HG03378 (cell line): ENCODE results near the gene RGS3.
"Not testable (repeated sequence)": the region's sequence is repeated elsewhere in the genome, so short reads cannot be mapped to it uniquely, and the experiment has no call there.

Experiments
- ATAC-seq: cut with Tn5 transposase; IDR thresholded peaks from one replicate; pipeline ENCODE4 v1.9.1; 2021; ENCODE audit warnings: mild to moderate bottlenecking, moderate library complexity; ENCODE audit not compliant: unreplicated experiment

The RGS3 gene

GRCh38 chr9:113463418-113464285 is at the start of gene RGS3:
RGS3 (plus strand) TSS chr9:113463727; CDS start chr9:113463803, 76 bp downstream.
- no peak for ATAC-seq

GRCh38 chr9:113416149-113416721 is 47.3 kb upstream of the RGS3 start:
- ATAC-seq: peak; percentile 92

DNA sequence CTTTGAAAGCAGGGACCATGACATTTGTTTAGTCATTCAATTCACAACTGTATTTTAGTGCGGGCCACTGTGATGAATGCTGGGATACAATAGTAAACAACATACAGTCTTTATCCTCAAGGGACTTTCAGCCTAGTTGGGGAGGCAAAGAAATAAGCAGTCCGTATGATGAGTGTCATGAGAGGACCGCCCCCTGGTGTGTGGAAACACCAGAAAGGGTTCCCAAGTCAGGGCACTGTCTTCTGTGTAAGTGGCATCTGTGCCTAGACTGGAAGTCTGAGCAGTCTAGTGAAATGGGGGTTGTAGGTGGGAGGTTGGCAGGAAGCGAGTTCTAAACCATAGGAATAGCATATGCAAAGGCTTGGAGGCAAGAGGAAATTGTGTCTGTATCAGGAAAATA is 46.2 kb upstream of the RGS3 start:
- ATAC-seq: no peak

DNA sequence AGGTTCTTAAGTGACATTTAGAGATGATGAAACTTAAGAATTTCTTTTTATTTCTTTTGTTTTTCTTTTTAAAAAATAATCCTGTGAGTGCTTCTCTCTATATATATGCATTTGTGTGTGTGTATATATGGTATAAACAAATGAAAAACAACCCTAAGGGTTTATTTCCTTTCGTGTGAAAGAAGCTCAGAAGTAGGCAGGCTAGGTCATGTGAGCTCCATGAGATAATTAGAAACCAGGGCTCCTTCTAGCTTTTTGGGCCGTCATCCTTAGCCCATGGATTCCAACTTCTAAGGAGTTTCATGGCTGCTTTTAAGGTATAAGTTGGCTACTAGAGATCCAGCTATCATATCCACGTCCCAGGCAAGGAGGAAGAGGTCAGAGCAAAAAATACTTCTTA is 41.8 kb upstream of the RGS3 start:
- ATAC-seq: no peak

DNA sequence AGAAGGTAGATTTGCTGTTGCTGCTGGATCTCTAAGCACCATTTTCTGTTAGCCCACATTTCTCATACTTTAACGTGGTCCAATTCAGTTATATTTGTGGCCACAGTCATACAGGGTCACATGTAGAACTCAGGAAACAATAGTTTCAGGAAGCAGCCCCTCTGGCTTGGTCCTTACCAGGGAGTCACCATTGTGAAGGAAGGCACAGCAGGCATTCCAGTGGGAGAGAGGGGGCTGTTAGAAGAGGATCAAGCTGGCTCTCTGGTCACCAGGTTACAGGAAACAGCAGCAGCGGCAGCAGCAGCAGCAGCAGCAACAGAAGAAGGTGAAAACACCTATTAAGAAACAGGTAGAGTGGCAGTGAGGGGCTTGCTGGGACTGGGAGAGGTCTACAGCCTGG is 38.5 kb upstream of the RGS3 start:
- no peak for ATAC-seq

- no peak for ATAC-seq
These were observed 36.8 kb upstream of the RGS3 start for GRCh38 chr9:113426701-113427100.

GRCh38 chr9:113427629-113428028 is 35.9 kb upstream of the RGS3 start:
- no peak for ATAC-seq

DNA sequence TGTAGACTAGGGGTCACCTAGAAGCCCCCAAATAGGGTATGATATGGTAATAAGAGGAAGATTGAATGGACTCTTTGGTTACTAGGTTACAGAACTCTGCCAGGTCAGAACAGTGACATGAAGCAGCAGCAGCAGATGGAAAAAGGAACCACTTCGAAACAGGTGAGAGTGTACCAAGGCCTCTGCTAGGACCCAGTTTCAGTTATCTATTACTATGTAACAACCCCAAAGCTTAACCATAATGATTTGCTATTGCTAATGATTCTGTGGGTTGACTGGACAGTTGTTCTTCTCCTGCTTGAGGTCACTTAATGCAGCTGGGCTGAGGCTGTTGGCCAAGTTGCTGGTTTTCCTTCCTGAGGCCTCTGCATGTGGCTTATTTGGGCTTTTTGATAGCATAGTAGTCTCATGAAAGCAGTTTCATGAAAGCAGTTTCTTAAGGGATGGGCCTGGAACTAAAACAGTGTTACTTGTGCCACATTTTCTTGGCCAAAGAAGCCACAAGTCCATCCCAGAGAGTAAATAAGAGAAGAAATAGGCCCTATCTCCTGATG is 35.4 kb upstream of the RGS3 start:
- ATAC-seq: no peak

- ATAC-seq: no peak
These were observed 32.3 kb upstream of the RGS3 start for GRCh38 chr9:113431191-113431590.

DNA sequence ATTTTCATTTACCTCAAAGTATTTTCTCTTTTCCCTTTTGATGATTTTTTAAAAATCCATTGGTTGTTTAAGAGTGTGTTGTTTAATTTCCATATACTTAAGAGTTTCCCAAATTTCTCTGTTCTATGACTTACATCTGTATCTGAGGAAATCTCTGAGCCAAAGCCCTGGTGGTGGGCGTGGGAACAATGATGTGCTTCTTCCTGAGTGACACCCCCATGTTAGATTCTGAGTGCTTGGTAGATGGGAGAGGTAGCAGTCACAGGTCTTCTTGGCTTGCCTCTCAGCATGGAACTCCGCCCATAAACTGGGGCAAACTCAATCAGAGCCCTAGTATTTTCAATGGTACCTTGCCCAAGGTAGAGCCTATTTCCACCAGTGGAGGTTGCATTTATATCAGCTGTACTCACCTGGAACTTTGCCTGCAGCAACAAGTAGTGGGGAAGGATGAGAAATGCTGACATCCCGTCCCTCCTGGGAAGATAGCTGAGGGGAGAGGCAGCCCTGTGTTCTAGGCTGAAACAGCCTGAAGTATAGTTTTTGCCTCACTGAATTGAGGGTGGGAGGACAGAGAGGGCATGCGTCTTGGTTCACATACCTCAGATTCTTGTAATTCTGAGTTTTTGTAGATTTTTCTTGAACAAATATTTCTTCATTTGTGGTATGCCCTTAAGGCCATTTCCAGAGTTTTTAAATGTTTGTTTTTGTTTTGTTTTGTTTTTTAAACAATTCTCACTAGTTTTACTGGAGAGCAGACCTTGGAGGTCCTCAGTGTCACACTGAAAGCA is 26.6 kb upstream of the RGS3 start:
- no peak for ATAC-seq

- ATAC-seq: not testable (repeated sequence)
These were observed 25.8 kb upstream of the RGS3 start for GRCh38 chr9:113437716-113438115.

- ATAC-seq: no peak
These were observed 18.8 kb upstream of the RGS3 start for GRCh38 chr9:113444736-113445135.

DNA sequence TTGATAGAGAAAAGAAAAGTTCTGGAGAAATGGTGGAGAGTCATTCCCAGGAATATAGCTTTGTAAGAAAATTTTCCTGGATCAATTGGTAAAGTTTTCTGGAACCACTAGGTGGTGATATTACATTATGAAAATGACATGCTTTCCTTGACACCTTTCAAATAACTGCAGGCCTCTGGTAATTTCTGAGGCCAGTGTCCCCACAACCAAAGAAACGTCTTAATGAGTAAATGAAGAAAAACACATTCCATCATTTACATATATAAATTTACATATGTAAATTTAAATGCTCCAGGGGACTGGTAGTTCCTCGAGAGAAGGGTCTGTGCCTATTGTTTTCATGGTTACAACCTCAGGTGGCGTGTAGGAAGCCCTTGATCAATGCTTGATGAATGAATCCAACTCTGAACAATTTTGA is 17.2 kb upstream of the RGS3 start:
- no peak for ATAC-seq

- ATAC-seq: no peak
These were observed 14.2 kb upstream of the RGS3 start for GRCh38 chr9:113449376-113449775.

- no peak for ATAC-seq
These were observed 11.4 kb upstream of the RGS3 start for GRCh38 chr9:113452113-113452605.

DNA sequence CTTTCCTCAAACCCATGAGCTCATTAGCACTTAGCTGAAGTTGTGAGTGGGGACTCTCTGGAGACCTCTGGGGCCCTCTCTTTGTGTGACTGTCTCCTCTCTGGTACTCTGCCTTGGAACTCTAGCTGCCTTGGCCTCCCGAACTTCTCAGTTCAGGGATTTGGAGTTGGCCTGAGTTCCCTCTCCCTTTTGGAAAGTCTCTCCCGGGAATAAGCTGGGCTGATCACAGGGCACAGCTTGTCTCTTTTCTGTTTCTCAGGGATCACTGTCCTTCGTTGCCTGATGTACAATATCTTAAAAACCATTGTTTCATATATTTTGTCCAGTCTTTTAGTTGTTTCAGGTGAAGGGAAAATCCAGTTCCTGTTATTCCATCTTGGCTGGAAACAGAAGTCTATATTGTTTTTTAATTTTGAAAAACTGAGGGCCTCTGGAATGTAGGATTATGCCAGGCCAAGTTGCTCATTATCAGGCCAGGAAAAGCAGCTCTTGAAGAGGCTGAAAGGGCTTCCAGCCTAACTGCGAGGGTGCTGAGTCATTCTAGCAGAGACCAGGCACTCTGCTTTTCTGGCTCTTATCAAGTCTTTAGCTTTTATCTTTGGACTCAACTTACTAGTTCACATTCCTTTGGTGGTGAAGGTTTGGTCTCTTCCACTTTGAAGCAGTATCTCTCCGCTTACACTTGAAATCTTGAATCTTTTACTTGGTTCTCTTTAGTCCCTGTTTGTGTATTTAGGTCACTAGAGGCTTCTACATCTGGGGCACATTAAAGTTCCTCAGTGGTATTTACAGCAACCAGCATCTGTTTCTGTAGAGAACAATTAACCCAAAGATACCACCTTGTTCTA is 8.4 kb upstream of the RGS3 start:
- ATAC-seq: no peak

- no peak for ATAC-seq
These were observed 7.3 kb upstream of the RGS3 start for GRCh38 chr9:113456235-113456634.

DNA sequence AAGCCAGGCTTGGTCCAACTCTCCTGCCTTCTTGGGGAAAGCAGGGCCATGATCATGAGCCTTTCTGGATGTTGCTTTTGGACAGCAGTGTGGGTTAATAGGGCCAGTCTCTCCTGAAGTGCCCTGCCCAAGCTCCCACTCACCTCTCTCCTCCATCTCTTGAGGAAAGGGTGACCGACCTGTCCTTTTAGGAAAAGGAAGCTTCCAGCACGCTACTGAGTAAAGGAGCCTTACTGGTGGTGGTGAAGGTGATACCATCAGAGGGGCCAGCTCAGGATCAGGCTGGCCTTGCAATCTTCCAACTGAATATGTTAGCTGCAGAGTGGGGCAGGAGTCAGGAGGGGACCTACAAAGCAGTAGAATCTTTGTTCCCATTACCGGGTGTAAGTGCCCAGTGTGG is 2.2 kb upstream of the RGS3 start:
- no peak for ATAC-seq

DNA sequence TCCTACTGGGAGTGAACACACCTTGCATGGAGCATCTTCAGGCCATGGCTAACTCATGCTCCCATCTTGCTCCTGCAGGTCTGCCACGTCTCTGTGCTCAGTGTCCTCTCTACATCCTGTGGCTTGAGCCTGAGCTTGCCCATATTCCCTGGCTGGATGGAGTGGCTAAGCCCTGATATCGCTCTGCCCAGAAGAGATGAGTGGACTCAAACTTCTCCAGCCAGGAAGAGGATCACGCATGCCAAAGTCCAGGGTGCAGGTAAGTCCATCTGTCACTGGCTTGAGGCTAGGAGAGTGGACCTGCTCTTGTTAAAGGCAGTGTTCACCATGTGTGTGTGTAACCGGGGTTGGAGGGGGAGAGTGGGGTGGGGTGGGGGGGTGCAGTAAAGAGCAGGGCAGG is 1.6 kb upstream of the RGS3 start:
- ATAC-seq: no peak

- no peak for ATAC-seq
These were observed 693 bp upstream of the RGS3 start for GRCh38 chr9:113462781-113463286.
